Mesothelial cell of epicardium (in vitro differentiated cells): Measurements from ENCODE around the gene MRPS12. TPM values are rescaled to one million over a fixed set of nuclear protein-coding genes. Genes with fewer than 3 reads are reported as not detected.
A peak's percentile ranks its signal among the peaks of the same experiment; 100 is the strongest.
"Not testable (repeated sequence)": the region's sequence is repeated elsewhere in the genome, so short reads cannot be mapped to it uniquely, and the experiment has no call there.

Experiments
- DNase-seq, 2 experiments: peaks; one replicate each; pipeline ENCODE4 v3.0.0; 2021; ENCODE audit warnings: low spot score in 2 of 2; ENCODE audit not compliant: unreplicated experiment in 2 of 2
- H3K27ac Mint-ChIP-seq: 2 replicates; pipeline ENCODE4 v1.8.0; 2021; ENCODE audit warnings: mixed read lengths
- H3K27me3 Mint-ChIP-seq: 2 replicates; pipeline ENCODE4 v1.8.0; 2021; ENCODE audit warnings: low read depth, mixed read lengths
- H3K36me3 Mint-ChIP-seq: 2 replicates; pipeline ENCODE4 v1.8.0; 2021; ENCODE audit warnings: mixed read lengths
- H3K4me1 Mint-ChIP-seq: 2 replicates; pipeline ENCODE4 v1.8.0; 2021; ENCODE audit warnings: mixed read lengths
- H3K4me3 Mint-ChIP-seq: 2 replicates; pipeline ENCODE4 v1.8.0; 2021; ENCODE audit warnings: mild to moderate bottlenecking, moderate library complexity, mixed read lengths
- H3K9me3 Mint-ChIP-seq: 2 replicates; pipeline ENCODE4 v1.8.0; 2021; ENCODE audit warnings: mixed read lengths
- total RNA-seq: library from RNA; stranded (reverse); gene quantifications from 3 replicates; pipeline ENCODE4 v1.2.1, GENCODE V29; 2021
- TF ChIP-seq, protein P1 (sequence below): fragments of 200-600 bp; sonication (generic); IDR thresholded peaks from one replicate; pipeline ENCODE4 v1.5.0; 2021; ENCODE audit warnings: antibody characterized with exemption; ENCODE audit not compliant: unreplicated experiment

MRPS12 gene
- total RNA-seq, 1 donor from 2014 or later, result 24.3 TPM

DNA sequence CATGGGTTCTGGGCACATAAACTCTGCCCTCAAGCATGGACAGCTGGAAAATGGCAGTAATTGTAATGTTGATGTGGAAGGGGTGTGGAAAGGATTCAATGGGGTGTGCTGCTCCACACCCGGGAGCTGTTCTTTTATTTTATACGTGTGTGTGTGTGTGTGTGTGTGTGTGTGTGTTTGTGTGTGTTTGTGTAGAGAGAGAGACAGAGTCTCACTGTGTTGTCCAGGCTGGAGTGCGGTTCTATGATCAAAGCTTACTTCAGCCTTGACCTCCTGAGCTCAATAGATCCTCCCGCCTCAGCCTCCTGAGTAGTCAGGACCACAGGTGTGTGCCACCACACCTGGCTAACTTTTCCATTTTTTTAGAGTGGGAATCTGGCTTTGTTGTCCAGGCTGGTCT is 2.8 kb downstream of the MRPS12 start:
- TF ChIP-seq, protein P1, sequence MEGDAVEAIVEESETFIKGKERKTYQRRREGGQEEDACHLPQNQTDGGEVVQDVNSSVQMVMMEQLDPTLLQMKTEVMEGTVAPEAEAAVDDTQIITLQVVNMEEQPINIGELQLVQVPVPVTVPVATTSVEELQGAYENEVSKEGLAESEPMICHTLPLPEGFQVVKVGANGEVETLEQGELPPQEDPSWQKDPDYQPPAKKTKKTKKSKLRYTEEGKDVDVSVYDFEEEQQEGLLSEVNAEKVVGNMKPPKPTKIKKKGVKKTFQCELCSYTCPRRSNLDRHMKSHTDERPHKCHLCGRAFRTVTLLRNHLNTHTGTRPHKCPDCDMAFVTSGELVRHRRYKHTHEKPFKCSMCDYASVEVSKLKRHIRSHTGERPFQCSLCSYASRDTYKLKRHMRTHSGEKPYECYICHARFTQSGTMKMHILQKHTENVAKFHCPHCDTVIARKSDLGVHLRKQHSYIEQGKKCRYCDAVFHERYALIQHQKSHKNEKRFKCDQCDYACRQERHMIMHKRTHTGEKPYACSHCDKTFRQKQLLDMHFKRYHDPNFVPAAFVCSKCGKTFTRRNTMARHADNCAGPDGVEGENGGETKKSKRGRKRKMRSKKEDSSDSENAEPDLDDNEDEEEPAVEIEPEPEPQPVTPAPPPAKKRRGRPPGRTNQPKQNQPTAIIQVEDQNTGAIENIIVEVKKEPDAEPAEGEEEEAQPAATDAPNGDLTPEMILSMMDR, result no peak
- DNase-seq, result no peak
- peaks cover 18% of the 10 kb centered on the region for H3K9me3 Mint-ChIP-seq
- H3K4me1 Mint-ChIP-seq, result peaks cover 17% of the 10 kb centered on the region
- no peaks in the 10 kb centered on the region for H3K27me3 Mint-ChIP-seq
- no peak overlapping the region for H3K4me3 Mint-ChIP-seq
- no peak overlapping the region for H3K27ac Mint-ChIP-seq
- H3K36me3 Mint-ChIP-seq, result peaks cover 32% of the 10 kb centered on the region

DNA sequence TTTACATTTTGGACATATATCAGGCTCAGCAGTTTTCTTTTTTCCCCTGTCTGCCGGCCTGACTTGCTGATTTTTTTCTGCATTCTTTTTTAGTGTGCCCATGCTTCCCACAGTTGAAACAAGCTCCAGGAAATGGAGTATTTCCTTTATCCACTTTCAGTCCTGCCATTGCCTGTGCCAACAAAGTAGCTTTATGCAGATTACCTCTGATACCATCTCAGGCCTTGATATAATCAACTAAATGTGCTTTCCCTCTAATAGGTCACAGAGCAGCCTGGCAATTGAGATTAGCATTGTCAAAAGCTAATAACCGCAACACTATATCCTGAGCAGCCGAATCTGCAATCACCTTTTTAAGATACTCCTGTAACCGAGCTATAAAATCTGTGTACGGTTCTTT is 9.2 kb downstream of the MRPS12 start:
- Mint-ChIP-seq H3K27me3 (no peaks in the 10 kb centered on the region), H3K36me3 (peaks cover 28% of the 10 kb centered on the region), H3K27ac (peak overlapping the region; percentile 28), H3K9me3 (peaks cover 13% of the 10 kb centered on the region), H3K4me3 (no peak overlapping the region), H3K4me1 (peaks cover 18% of the 10 kb centered on the region)
- TF ChIP-seq, protein P1, result no peak
- no peak for DNase-seq

DNA sequence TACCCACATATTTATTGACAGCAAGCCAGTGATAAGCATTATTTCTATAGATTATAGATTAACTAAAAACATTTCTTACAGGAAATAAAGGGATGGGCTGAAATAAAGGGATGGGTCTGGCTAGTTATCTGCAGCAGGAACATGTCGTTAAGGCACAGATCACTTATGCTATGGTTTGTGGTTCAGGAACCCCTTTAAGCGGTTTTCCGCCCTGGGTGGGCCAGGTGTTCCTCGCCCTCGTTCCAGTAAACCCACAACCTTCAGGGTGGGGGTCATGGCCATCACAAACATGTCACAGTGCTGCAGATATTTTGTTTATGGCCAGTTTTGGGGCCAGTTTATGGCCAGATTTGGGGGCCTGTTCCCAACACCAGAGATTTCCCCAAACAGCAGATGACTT is 10.7 kb downstream of the MRPS12 start:
- H3K36me3 Mint-ChIP-seq, result peaks cover 21% of the 10 kb centered on the region
- H3K4me1 Mint-ChIP-seq, result peaks cover 18% of the 10 kb centered on the region
- DNase-seq, H3K27ac Mint-ChIP-seq, H3K4me3 Mint-ChIP-seq, H3K9me3 Mint-ChIP-seq, H3K27me3 Mint-ChIP-seq: not testable (repeated sequence)

DNA sequence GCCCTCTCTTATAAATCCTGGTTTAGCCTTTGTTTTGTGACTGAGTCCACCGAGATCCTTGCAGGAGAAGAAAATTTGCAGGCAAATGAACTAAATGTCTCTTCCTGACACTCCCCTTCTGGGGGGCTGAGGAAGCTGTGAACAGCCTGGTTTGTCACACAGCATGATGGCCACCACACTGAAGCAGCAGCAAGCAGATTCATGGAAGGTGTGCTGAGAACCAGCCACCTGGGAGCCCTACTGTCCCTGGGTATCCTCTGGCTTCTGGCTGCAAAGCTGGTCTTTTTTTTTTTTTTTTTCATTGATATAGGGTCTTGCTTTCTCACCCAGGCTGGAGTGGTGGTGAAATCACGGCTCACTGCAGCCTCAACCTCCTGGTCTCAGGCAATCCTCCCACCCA is 11.2 kb downstream of the MRPS12 start:
- no peak overlapping the region for H3K27ac Mint-ChIP-seq
- DNase-seq, result no peak
- H3K36me3 Mint-ChIP-seq, result peaks cover 26% of the 10 kb centered on the region
- TF ChIP-seq, protein P1, result no peak
- H3K4me3 Mint-ChIP-seq, result no peak overlapping the region
- H3K9me3 Mint-ChIP-seq, result no peaks in the 10 kb centered on the region
- H3K27me3 Mint-ChIP-seq, result no peaks in the 10 kb centered on the region
- peaks cover 18% of the 10 kb centered on the region for H3K4me1 Mint-ChIP-seq

DNA sequence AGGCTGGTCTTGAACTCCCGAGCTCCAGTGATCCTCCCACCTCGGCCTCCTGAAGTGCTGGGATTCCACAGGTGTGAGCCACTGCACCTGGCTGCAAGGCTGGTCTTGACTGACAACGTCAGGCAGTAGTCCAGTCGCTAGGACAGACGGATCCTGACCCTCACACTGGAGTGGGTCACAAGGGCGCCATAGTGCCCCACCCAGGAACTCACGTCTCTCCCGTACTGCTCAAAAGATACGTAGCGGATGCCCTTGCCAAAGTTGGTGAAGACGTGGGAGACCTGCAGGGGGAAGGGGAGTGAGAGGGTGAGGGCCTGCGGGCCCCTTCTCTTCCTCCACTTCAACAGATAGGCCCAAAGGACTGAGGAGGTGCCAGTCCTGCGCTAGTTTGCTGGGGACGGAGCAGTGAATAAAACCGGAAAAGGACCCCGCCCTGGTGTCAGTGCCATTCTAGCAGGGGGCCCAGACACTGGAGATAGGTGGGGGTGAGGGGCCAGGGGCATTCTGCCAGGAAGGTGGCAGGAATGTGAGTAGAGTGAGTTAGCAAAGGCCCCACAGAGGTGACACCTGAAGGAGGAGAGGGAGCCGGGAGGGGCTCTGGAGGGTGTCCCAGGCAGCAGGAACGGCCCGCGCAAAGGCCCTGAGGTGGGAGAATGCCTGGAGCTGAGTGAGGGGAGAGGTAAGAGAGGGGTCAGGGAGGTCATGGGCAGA is 11.9 kb downstream of the MRPS12 start:
- Mint-ChIP-seq H3K4me3 (no peak overlapping the region), H3K4me1 (peaks cover 18% of the 10 kb centered on the region), H3K27me3 (no peaks in the 10 kb centered on the region), H3K36me3 (peaks cover 31% of the 10 kb centered on the region), H3K27ac (no peak overlapping the region), H3K9me3 (no peaks in the 10 kb centered on the region)
- DNase-seq, result no peak
- TF ChIP-seq, protein P1, result no peak

DNA sequence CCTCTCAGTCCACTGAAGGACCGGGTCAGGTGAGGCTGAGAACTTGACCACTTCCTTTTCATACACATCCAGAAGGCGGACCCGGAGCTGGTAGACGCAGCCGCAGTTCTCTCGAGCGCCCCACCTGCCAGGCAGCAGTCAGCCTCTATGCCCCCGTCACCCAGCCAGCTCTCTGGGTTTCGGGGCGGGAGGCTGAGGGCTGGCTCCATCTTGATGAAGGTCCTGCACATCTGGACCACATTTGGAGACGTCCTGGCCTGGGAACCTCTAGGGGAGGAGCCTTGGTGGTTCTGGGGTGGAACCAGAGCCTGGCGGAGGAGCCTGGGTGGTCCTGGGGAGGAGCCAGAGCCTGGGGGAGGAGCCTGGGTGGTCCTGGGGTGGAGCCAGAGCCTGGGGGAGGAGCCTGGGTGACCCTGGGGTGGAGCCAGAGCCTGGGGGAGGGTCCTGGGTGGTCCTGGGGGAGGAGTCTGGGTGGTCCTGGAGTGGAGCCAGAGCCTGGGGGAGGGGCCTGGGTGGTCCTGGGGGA is 14.3 kb downstream of the MRPS12 start:
- Mint-ChIP-seq H3K27me3 (no peaks in the 10 kb centered on the region), H3K4me3 (no peak overlapping the region), H3K4me1 (peaks cover 17% of the 10 kb centered on the region), H3K27ac (no peak overlapping the region), H3K9me3 (no peaks in the 10 kb centered on the region), H3K36me3 (peaks cover 42% of the 10 kb centered on the region)
- TF ChIP-seq, protein P1, result no peak
- no peak for DNase-seq
